Activated naive CD4-positive, alpha-beta T cell treated with anti-CD3 and anti-CD28 coated beads, Interleukin-2, amount 50 U/mL, for 16 hours (primary cell): Measurements from ENCODE around the gene IPCEF1.
"Not testable (repeated sequence)": the region's sequence is repeated elsewhere in the genome, so short reads cannot be mapped to it uniquely, and the experiment has no call there.

Experiments
- DNase-seq: peaks from one replicate; pipeline ENCODE4 v3.0.0-alpha.2; 2020

Gene IPCEF1

GRCh38 chr6:154331750-154332149 is 24.9 kb downstream of the IPCEF1 start:
- DNase-seq = no peak

- no peak for DNase-seq
Observed at GRCh38 chr6:154329350-154330170, 27.0 kb downstream of the IPCEF1 start.

- DNase-seq = not testable (repeated sequence)
Observed at GRCh38 chr6:154327313-154327712, 29.3 kb downstream of the IPCEF1 start.

- DNase-seq = no peak
Observed at GRCh38 chr6:154325142-154325541, 31.5 kb downstream of the IPCEF1 start.

GRCh38 chr6:154320181-154320580 is 36.4 kb downstream of the IPCEF1 start:
- DNase-seq = no peak

GRCh38 chr6:154319231-154319858 is 37.3 kb downstream of the IPCEF1 start:
- DNase-seq = no peak

GRCh38 chr6:154318721-154319120 is 37.9 kb downstream of the IPCEF1 start:
- DNase-seq = no peak

- no peak for DNase-seq
Observed at GRCh38 chr6:154316131-154316530, 40.5 kb downstream of the IPCEF1 start.

- DNase-seq = no peak
Observed at GRCh38 chr6:154314084-154314483, 42.5 kb downstream of the IPCEF1 start.

GRCh38 chr6:154308986-154309385 is 47.6 kb downstream of the IPCEF1 start:
- DNase-seq = no peak

- no peak for DNase-seq
Observed at GRCh38 chr6:154307696-154308425, 48.7 kb downstream of the IPCEF1 start.

- DNase-seq = not testable (repeated sequence)
Observed at GRCh38 chr6:154307147-154307546, 49.5 kb downstream of the IPCEF1 start.

GRCh38 chr6:154306696-154307095 is 49.9 kb downstream of the IPCEF1 start:
- DNase-seq = no peak

- DNase-seq = no peak
Observed at GRCh38 chr6:154304191-154304590, 52.4 kb downstream of the IPCEF1 start.

GRCh38 chr6:154303642-154304041 is 53.0 kb downstream of the IPCEF1 start:
- not testable (repeated sequence) for DNase-seq

GRCh38 chr6:154301839-154302752 is 54.5 kb downstream of the IPCEF1 start:
- DNase-seq = no peak

GRCh38 chr6:154301086-154301625 is 55.4 kb downstream of the IPCEF1 start:
- no peak for DNase-seq

- no peak for DNase-seq
Observed at GRCh38 chr6:154298297-154298696, 58.3 kb downstream of the IPCEF1 start.

GRCh38 chr6:154297721-154298120 is 58.9 kb downstream of the IPCEF1 start:
- DNase-seq = no peak

GRCh38 chr6:154297210-154297609 is 59.4 kb downstream of the IPCEF1 start:
- DNase-seq = no peak

GRCh38 chr6:154295733-154296132 is 60.9 kb downstream of the IPCEF1 start:
- DNase-seq = no peak

- DNase-seq = no peak
Observed at GRCh38 chr6:154292855-154293519, 63.6 kb downstream of the IPCEF1 start.
